Thymus (tissue), 11 donors: Measurements from ENCODE around the gene GBE1. TPM values are rescaled to one million over a fixed set of nuclear protein-coding genes. Genes with fewer than 3 reads are reported as not detected.
A peak's percentile ranks its signal among the peaks of the same experiment; 100 is the strongest.

ENCODE experiments used
- DNase-seq, 9 donors: peaks; one replicate each; pipeline ENCODE4 v3.0.0-alpha.2; 2013; ENCODE audit warnings: low spot score in 9 of 9, low read depth in 6 of 9, missing footprints in 1 of 9
- H3K27ac ChIP-seq, 2 donors: one replicate each; pipeline ENCODE4 v1.5.1; 2013; ENCODE audit warnings: control low read depth in 1 of 2, low read depth in 1 of 2, low read length in 1 of 2, mild to moderate bottlenecking in 1 of 2, moderate library complexity in 1 of 2
- H3K27me3 ChIP-seq, 2 donors: one replicate each; pipeline ENCODE4 v1.5.1; 2013; ENCODE audit warnings: low read length in 1 of 2; ENCODE audit not compliant: control insufficient read depth in 2 of 2, insufficient read depth in 1 of 2
- H3K36me3 ChIP-seq, 2 donors: one replicate each; pipeline ENCODE4 v1.5.1; 2013; ENCODE audit warnings: low read length in 1 of 2, mild to moderate bottlenecking in 1 of 2, moderate library complexity in 1 of 2; ENCODE audit not compliant: control insufficient read depth in 2 of 2, insufficient read depth in 2 of 2
- H3K4me1 ChIP-seq, 2 donors: one replicate each; pipeline ENCODE4 v1.5.1; 2013; ENCODE audit warnings: low read length in 2 of 2; ENCODE audit not compliant: control insufficient read depth in 2 of 2, insufficient read depth in 2 of 2
- H3K4me3 ChIP-seq, 2 donors: one replicate each; pipeline ENCODE4 v1.5.1; 2013; ENCODE audit warnings: low read length in 2 of 2, control low read depth in 1 of 2, mild to moderate bottlenecking in 1 of 2
- H3K9me3 ChIP-seq, 2 donors: one replicate each; pipeline ENCODE4 v1.5.1; 2013; ENCODE audit warnings: low read length in 1 of 2, mild to moderate bottlenecking in 1 of 2; ENCODE audit not compliant: control insufficient read depth in 2 of 2, insufficient read depth in 1 of 2
- WGBS: extraction: QIAGEN DNeasy Blood & Tissue Kit; methylation state at CpG from one replicate; pipeline ENCODE4 v1.1.7; 2013; 5-methylcytosine and 5-hydroxymethylcytosine counted together
- polyA plus RNA-seq: library from polyadenylated mRNA; stranded (reverse); fragments of 200-250 nt; gene quantifications from one replicate; pipeline ENCODE4 v1.2.3, GENCODE V29; 2013
- total RNA-seq: library from RNA; stranded (reverse); fragments of 120-200 nt; gene quantifications from one replicate; pipeline ENCODE4 v1.2.4, GENCODE V29; 2013
- donor health status: healthy.

GBE1 gene
- total and polyA plus RNA-seq, 2 donors = 14.1 to 14.7 TPM

DNA sequence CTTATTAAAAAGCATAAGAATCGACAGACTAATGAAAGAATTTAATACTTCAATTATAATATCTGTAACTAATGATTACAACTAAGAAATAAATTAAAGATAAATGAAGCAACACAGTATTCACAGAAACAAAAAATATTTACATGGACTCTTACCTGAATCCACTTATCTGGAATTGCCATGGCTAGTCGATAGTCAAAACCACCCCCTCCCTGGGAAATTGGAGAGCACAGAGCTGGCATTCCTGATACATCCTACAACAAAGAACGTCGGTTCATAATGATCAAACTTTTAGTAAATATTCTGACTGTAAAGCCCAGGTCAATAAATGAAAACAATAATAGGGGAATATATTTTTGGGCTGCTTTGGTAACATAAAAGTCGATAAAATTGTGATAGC, 175.5 kb downstream of the GBE1 start:
- Histone ChIP-seq H3K27me3 (no peaks in the 10 kb centered on the region), H3K4me3 (no peak overlapping the region), H3K4me1 (no peaks in the 10 kb centered on the region), H3K27ac (no peak overlapping the region), H3K9me3 (no peaks in the 10 kb centered on the region), H3K36me3 (no peaks in the 10 kb centered on the region)
- no peak for DNase-seq
- 98% methylated on average over 5 of the region's 5 CpGs for WGBS

DNA sequence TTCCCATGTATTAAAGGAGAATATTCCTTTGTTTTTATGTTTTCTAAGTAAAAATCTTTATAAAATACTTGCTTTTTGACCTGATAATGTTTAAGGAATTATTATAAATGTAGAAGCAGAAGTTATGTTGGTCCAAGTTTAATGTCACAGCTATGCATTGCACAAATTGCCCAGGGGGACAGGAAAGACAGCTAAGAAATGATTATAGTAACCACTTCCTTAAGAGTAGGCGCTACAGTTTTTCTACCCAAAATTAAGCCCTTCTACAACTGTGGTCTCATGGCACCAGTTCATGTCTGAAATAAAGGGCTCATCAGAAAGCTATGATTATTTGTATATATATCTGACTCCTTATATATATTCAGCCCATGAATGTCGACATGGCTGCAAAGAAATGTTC, 176.4 kb downstream of the GBE1 start:
- Histone ChIP-seq H3K36me3 (no peaks in the 10 kb centered on the region), H3K9me3 (no peaks in the 10 kb centered on the region), H3K27me3 (no peaks in the 10 kb centered on the region), H3K4me1 (no peaks in the 10 kb centered on the region), H3K27ac (no peak overlapping the region), H3K4me3 (no peak overlapping the region)
- WGBS = 74% methylated on average over 2 of the region's 2 CpGs
- DNase-seq = no peak

DNA sequence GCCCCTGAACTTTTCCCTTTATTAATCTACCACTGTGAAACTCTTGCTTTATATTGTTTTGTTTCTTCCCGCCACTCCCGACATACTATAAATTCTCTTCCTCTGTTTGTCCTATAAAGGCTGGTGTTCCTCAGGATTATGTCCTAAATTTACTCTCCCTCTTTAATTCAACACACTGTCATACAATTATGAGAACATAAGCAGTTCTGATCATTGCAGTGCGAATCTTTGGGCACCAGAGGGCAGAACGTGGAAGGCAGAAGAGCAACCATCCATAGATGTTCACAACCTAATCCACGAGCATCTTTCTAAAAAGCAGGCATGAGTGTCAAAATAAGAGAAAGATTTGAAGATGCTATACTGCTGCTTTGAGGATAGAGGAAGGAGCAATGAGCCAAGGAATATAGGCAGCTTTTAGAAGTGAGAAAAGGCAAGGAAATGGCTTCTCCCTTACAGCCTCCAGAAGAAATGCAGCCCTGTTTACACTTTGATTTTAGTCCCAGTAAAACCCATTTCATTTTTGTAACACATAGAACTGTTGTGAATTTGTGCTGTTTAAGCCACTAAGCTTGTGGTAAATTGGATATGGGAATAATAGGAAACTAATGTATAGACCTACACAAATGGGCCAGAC, 179.4 kb downstream of the GBE1 start:
- Histone ChIP-seq H3K4me1 (no peaks in the 10 kb centered on the region), H3K27me3 (no peaks in the 10 kb centered on the region), H3K36me3 (no peaks in the 10 kb centered on the region), H3K9me3 (no peaks in the 10 kb centered on the region), H3K4me3 (no peak overlapping the region), H3K27ac (no peak overlapping the region)
- peak; percentile 3 to 53 (median 17) for DNase-seq
- WGBS = 65% methylated on average over 5 of the region's 5 CpGs

DNA sequence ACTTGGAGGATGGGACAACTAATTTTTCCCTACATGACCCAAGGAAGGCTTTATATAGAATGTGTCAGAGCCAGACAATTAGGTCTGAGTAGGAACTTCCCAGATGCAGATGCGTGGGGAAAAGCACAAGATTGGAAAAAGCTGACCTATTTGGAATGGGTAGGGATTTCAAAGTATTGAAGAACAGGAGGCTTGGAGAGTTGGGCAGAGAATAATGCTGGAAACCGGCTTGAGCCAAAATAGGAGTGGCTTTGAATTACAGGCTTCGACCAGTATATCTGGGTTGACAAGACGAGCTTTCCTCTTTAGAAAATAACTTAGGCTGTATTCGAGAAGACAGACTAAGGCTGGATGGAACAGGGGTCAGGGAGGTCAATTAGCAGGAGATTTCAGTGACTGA, 181.1 kb downstream of the GBE1 start:
- Histone ChIP-seq H3K27ac (no peak overlapping the region), H3K9me3 (no peaks in the 10 kb centered on the region), H3K4me3 (no peak overlapping the region), H3K27me3 (no peaks in the 10 kb centered on the region), H3K4me1 (no peaks in the 10 kb centered on the region), H3K36me3 (no peaks in the 10 kb centered on the region)
- no peak for DNase-seq
- WGBS = 96% methylated on average over 5 of the region's 5 CpGs

DNA sequence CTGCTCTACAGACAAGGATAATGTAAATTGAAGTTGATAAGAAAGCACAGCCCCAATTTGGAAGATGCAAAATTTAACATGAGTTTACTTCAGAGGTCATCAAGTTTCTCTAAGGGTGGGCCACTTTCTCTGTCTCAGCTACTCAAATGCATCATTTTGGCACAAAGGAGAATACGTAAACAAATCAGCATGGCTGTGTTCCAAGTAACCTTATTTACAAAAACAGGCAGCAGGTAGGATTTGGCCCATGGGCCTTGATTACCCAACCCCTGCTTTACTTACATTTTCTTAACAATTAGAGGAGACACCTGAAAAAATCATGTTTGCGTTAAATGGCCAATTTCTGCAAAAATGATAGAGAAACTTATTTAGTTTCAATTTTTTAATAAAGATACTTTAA, 181.7 kb downstream of the GBE1 start:
- Histone ChIP-seq H3K4me3 (no peak overlapping the region), H3K27me3 (no peaks in the 10 kb centered on the region), H3K27ac (no peak overlapping the region), H3K36me3 (no peaks in the 10 kb centered on the region), H3K4me1 (no peaks in the 10 kb centered on the region), H3K9me3 (no peaks in the 10 kb centered on the region)
- 97% methylated on average over 2 of the region's 2 CpGs for WGBS
- no peak for DNase-seq

DNA sequence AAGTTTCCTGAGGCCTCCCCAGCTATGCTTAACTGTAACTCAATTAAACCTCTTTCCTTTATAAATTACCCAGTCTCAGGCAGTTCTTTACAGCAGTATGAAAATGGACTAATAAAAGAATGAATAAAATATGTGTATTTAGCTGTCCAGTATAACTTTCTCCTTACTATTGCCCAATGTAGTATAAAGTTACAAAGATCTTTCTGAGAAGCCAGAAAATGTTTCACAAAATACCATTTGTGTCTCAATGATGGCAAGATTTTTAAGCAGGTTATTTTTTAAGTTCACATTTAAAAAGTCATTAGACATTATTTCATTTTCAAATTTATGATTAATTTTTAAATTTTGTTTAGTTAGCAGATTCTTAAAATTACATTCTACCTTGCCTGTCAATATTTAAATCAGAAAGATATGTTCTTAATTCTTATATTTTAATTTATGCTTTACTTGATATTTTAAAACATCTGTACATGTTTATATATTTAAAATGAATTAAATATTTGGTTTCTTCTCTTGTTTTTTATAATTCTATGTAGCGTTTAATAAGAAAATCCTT, 189.2 kb downstream of the GBE1 start:
- Histone ChIP-seq H3K27me3 (no peaks in the 10 kb centered on the region), H3K36me3 (no peaks in the 10 kb centered on the region), H3K4me3 (no peak overlapping the region), H3K27ac (no peak overlapping the region), H3K4me1 (no peaks in the 10 kb centered on the region), H3K9me3 (no peaks in the 10 kb centered on the region)
- DNase-seq = no peak
- 97% methylated on average over 1 of the region's 1 CpG for WGBS

DNA sequence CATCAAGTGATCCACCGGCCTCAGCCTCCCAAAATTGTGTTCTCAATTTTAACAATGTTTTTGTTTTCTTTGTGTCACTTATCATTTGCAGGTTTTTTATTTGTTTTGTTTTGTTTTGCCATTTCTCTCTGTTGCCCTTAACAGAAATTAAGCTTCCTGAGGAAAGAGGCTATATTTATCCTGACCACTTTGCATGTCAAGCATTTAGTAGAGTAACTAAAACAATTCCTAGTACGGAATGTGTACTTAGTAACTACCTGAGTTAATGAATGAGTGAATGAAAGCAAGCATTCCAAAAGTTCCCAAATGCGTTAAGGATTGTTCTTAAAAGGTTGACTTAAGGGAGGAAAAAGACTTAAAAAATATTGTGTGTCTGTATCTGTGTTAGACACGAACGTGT, 193.1 kb downstream of the GBE1 start:
- Histone ChIP-seq H3K27ac (no peak overlapping the region), H3K27me3 (no peaks in the 10 kb centered on the region), H3K4me1 (no peaks in the 10 kb centered on the region), H3K9me3 (no peaks in the 10 kb centered on the region), H3K36me3 (no peaks in the 10 kb centered on the region), H3K4me3 (no peak overlapping the region)
- DNase-seq = no peak
- 98% methylated on average over 5 of the region's 5 CpGs for WGBS

DNA sequence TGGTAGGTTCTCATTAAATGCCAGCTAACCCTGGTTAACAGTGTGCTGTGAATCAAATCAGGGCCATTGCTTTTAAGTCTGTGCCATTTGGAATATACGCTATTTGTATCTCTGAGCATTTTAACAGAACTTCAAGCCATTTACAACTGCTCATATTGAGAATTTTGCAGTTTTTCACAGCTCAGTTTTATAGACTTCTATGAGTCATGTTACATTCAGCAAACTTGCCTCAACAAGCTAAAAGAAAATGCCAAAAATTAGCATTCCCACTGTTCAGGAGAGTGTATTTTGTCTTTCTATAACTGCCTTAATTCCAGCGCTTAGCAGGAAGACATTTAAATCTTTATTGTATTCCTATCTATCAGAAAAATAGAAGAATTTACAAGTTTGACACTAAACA, 196.4 kb downstream of the GBE1 start:
- Histone ChIP-seq H3K27me3 (no peaks in the 10 kb centered on the region), H3K9me3 (no peaks in the 10 kb centered on the region), H3K27ac (no peak overlapping the region), H3K36me3 (no peaks in the 10 kb centered on the region), H3K4me3 (no peak overlapping the region), H3K4me1 (no peaks in the 10 kb centered on the region)
- no peak for DNase-seq
- 98% methylated on average over 2 of the region's 2 CpGs for WGBS

DNA sequence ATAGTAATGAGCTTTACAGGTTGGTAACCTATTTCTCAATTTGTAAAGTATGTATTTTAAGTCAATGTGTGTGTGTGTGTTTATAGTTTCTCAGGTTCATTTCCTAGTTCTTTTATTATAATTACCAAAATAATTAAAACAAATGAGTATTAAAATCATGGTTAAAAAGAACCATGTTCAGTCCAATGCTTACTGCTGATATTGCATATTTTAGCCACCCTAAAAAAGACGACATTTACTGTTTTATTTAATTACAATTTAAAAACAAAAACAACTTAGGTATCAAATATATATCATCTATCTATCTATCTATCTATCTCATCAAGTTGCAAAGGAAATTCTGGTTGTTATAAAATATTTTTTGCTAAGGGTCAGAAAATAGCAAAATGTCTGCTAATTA, 203.3 kb downstream of the GBE1 start:
- Histone ChIP-seq H3K4me3 (no peak overlapping the region), H3K4me1 (no peaks in the 10 kb centered on the region), H3K27ac (no peak overlapping the region), H3K27me3 (no peaks in the 10 kb centered on the region), H3K9me3 (no peaks in the 10 kb centered on the region), H3K36me3 (no peaks in the 10 kb centered on the region)
- WGBS = 93% methylated on average over 1 of the region's 1 CpG
- DNase-seq = no peak
